ENCODE measurements around the gene SPON2.

Gene SPON2

GRCh38 chr4:1172228-1172851 is at the start of gene SPON2:
Gene SPON2, minus strand, starts transcription at chr4:1172583.
- no peak for ATAC-seq

- no peak for ATAC-seq
Measured at GRCh38 chr4:1221155-1221870, 48.9 kb upstream of the SPON2 start.

GRCh38 chr4:1220566-1220965 is 48.2 kb upstream of the SPON2 start:
- ATAC-seq = no peak

GRCh38 chr4:1219566-1219950 is 47.2 kb upstream of the SPON2 start:
- ATAC-seq = no peak

- no peak for ATAC-seq
Measured at GRCh38 chr4:1218634-1219565, 46.5 kb upstream of the SPON2 start.

- ATAC-seq = no peak
Measured at GRCh38 chr4:1217366-1217765, 45.0 kb upstream of the SPON2 start.

- ATAC-seq = peak; percentile 68 to 78
Measured at GRCh38 chr4:1216869-1217294, 44.5 kb upstream of the SPON2 start.

GRCh38 chr4:1216076-1216614 is 43.8 kb upstream of the SPON2 start:
- no peak for ATAC-seq

- no peak for ATAC-seq
Measured at GRCh38 chr4:1215141-1216075, 43.0 kb upstream of the SPON2 start.

- ATAC-seq = no peak
Measured at GRCh38 chr4:1214101-1215095, 42.0 kb upstream of the SPON2 start.

GRCh38 chr4:1213336-1213995 is 41.1 kb upstream of the SPON2 start:
- ATAC-seq = no peak

- no peak for ATAC-seq
Measured at GRCh38 chr4:1212546-1213335, 40.4 kb upstream of the SPON2 start.

- no peak for ATAC-seq
Measured at GRCh38 chr4:1211891-1212545, 39.6 kb upstream of the SPON2 start.

GRCh38 chr4:1211371-1211770 is 39.0 kb upstream of the SPON2 start:
- no peak for ATAC-seq

GRCh38 chr4:1210971-1211370 is 38.6 kb upstream of the SPON2 start:
- no peak for ATAC-seq

- no peak for ATAC-seq
Measured at GRCh38 chr4:1210241-1210841, 38.0 kb upstream of the SPON2 start.

GRCh38 chr4:1209821-1210220 is 37.4 kb upstream of the SPON2 start:
- ATAC-seq = no peak

GRCh38 chr4:1208970-1209704 is 36.8 kb upstream of the SPON2 start:
- ATAC-seq = no peak
